ENCODE data around the gene CPM.

DNA sequence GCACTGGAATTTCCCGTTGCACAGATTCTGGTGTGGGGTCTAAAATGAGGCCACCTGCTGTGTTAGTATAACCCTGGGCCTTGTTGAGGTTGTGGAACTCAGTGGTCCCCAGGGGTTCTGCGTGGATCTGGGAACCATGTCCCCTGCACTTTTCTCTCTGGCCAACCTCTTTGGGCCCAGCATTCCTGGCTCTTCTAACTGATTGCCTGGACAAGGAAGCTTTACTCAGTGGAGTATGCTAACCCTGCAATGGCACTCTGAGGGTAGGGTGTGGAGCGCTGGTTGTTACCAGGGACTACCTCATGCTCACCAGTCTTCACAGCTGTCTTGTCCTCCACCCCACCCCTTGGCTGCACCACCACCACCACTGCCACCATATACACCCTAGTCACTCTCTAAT lies 39.2 kb downstream of the CPM start:
- TF ChIP-seq, protein P1, sequence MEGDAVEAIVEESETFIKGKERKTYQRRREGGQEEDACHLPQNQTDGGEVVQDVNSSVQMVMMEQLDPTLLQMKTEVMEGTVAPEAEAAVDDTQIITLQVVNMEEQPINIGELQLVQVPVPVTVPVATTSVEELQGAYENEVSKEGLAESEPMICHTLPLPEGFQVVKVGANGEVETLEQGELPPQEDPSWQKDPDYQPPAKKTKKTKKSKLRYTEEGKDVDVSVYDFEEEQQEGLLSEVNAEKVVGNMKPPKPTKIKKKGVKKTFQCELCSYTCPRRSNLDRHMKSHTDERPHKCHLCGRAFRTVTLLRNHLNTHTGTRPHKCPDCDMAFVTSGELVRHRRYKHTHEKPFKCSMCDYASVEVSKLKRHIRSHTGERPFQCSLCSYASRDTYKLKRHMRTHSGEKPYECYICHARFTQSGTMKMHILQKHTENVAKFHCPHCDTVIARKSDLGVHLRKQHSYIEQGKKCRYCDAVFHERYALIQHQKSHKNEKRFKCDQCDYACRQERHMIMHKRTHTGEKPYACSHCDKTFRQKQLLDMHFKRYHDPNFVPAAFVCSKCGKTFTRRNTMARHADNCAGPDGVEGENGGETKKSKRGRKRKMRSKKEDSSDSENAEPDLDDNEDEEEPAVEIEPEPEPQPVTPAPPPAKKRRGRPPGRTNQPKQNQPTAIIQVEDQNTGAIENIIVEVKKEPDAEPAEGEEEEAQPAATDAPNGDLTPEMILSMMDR (IDR thresholded peaks at IDR 0.05), result no peak
- TF ChIP-seq EP300 (IDR thresholded peaks at IDR 0.05), result no peak
